Measurements from ENCODE around the gene SLC25A42. TPM values are rescaled to one million over a fixed set of nuclear protein-coding genes. Genes with fewer than 3 reads are reported as not detected.

SLC25A42 gene
- total RNA-seq, 3 donors from 2014 or later: 9.4 to 11.7 (median 9.8) TPM

GRCh38 chr19:19120308-19121231 is 56.8 kb downstream of the SLC25A42 start:
- no peaks in the 10 kb centered on the region for H3K36me3 ChIP-seq (ENCODE audit: low read depth)
- intact Hi-C loops (cut with DNase I, micrococcal nuclease): no loop called here
- ATAC-seq: peak; percentile 53
- no peak for TF ChIP-seq CTCF (IDR thresholded peaks at IDR 0.05)
- DNase-seq: peak in 2 of 3 donors; percentile 84 to 86
- H3K4me3 ChIP-seq: no peak overlapping the region
- H3K4me1 ChIP-seq (ENCODE audit: low read depth): no peaks in the 10 kb centered on the region
- no peaks in the 10 kb centered on the region for H3K9me3 ChIP-seq

- Histone ChIP-seq H3K9me3 (no peaks in the 10 kb centered on the region), H3K4me3 (no peak overlapping the region), H3K36me3 (ENCODE audit: low read depth) (no peaks in the 10 kb centered on the region), H3K4me1 (ENCODE audit: low read depth) (no peaks in the 10 kb centered on the region)
- DNase-seq (no peak), ATAC-seq (no peak)
- intact Hi-C loops (cut with DNase I, micrococcal nuclease): no loop called here
- TF ChIP-seq CTCF (IDR thresholded peaks at IDR 0.05): no peak
Measured at GRCh38 chr19:19121371-19121770, 57.6 kb downstream of the SLC25A42 start.

GRCh38 chr19:19122902-19123301 is 59.1 kb downstream of the SLC25A42 start:
- ATAC-seq: no peak
- intact Hi-C loops (cut with DNase I, micrococcal nuclease): no loop called here
- Histone ChIP-seq H3K4me1 (ENCODE audit: low read depth) (no peaks in the 10 kb centered on the region), H3K9me3 (no peaks in the 10 kb centered on the region), H3K4me3 (no peak overlapping the region), H3K36me3 (ENCODE audit: low read depth) (no peaks in the 10 kb centered on the region)
- no peak for TF ChIP-seq CTCF (IDR thresholded peaks at IDR 0.05)
- no peak for DNase-seq

GRCh38 chr19:19123386-19123785 is 59.6 kb downstream of the SLC25A42 start:
- no peak for DNase-seq
- intact Hi-C loops (cut with DNase I, micrococcal nuclease): no loop called here
- ATAC-seq: no peak
- TF ChIP-seq CTCF (IDR thresholded peaks at IDR 0.05): no peak
- H3K9me3 ChIP-seq: no peaks in the 10 kb centered on the region
- H3K4me3 ChIP-seq: no peak overlapping the region
- H3K4me1 ChIP-seq (ENCODE audit: low read depth): no peaks in the 10 kb centered on the region
- no peaks in the 10 kb centered on the region for H3K36me3 ChIP-seq (ENCODE audit: low read depth)

GRCh38 chr19:19126102-19126501 is 62.3 kb downstream of the SLC25A42 start:
- no peak for DNase-seq
- Histone ChIP-seq H3K9me3 (no peaks in the 10 kb centered on the region), H3K4me1 (ENCODE audit: low read depth) (no peaks in the 10 kb centered on the region), H3K4me3 (no peak overlapping the region), H3K36me3 (ENCODE audit: low read depth) (no peaks in the 10 kb centered on the region)
- no peak for TF ChIP-seq CTCF (IDR thresholded peaks at IDR 0.05)
- intact Hi-C loops (cut with DNase I, micrococcal nuclease): no loop called here
- no peak for ATAC-seq
